ENCODE data around the gene U2AF1L4. TPM values are rescaled to one million over a fixed set of nuclear protein-coding genes. Genes with fewer than 3 reads are reported as not detected.

The U2AF1L4 gene
- total RNA-seq, 2 experiments from 2014 or later = 24.9 to 26.6 TPM

DNA sequence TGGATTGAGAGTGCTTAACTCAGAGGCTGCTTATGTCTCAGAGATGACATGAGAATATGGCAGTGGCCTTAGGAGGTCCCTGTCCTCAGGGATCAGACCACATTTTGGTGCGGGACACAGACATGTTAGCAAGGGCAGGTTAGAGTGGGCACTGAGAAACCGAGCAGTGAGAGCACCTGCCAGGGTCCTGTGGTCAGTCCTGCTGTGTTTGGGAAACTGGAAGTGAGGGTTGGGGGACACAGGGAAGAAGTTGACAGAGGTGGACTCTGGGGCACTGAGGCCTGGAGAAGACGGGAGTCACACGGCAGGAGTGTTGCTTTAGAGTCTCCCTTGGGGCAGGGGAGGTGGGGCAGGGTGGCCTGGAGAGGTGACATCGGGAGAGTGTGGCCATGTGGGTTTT lies 10.3 kb downstream of the U2AF1L4 start:
- CTCF ChIA-PET = no interaction called here
- POLR2A ChIA-PET = interaction anchor here (0.5 to 1.2 kb wide), 2 partner anchors 16 to 19 kb away, joined by 3 to 4 read pairs; no protein-coding TSS in a partner anchor

DNA sequence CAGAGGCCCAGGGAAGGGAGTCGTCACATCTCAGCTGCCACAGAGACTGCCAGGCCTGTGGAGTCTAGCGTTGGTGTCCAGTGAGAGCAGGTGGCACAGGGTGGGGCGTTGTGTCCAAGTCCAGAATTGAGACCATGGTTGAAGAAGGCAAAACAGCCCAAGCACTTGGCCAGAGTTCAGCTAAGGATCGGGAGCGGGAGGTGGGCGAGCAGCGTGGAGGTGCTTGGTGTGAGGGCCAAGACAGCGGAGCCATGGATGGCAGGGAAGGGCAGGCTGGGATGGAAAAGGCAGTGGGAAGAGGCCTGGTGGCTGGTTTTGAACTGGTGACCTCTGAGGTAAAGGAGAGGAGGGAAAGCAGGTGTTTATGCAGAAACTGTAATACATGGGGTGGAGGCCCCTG lies 10.9 kb downstream of the U2AF1L4 start:
- ChIA-PET CTCF (interaction anchor here (1.1 kb wide), 1 partner anchor 39 kb away, joined by 6 read pairs; no protein-coding TSS in a partner anchor), POLR2A (interaction anchor here (1.2 kb wide), 1 partner anchor 16 kb away, joined by 4 read pairs; no protein-coding TSS in a partner anchor)

DNA sequence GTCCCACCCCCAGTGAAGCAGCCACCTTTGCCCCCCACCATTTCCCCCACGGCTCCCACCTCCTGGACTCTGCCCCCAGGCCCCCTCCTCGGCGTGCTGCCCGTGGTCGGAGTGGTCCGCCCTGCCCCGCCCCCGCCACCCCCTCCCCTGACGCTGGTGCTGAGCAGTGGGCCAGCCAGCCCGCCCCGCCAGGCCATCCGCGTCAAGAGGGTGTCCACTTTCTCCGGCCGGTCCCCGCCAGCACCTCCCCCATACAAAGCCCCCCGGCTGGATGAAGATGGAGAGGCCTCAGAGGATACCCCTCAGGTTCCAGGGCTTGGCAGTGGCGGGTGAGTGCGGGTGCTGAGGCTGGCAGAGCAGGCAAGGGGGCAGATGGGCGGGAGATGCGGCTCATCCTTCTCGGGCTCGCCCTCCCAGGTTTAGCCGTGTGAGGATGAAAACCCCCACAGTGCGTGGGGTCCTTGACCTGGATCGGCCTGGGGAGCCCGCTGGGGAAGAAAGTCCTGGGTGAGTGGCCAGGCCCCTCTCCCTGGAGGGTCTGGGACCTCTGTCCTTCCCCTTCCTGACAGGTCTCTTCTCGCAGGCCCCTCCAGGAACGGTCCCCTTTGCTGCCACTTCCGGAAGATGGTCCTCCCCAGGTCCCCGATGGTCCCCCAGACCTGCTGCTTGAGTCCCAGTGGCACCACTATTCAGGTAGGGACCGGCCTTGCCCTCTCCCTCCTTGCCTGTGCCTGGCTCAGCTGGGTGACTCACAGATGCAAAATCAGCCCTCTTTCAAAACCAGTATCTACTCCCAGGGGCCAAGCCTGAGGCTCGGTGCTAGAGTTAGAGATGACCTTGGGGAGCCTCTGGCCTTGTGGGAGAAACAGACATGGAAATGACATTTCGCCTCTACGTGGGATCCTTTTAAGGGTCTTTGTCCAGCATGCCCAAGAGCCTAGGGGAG lies 11.8 kb downstream of the U2AF1L4 start:
- CTCF ChIA-PET = interaction anchor here (1.1 kb wide), 1 partner anchor 39 kb away, joined by 6 read pairs; no protein-coding TSS in a partner anchor

DNA sequence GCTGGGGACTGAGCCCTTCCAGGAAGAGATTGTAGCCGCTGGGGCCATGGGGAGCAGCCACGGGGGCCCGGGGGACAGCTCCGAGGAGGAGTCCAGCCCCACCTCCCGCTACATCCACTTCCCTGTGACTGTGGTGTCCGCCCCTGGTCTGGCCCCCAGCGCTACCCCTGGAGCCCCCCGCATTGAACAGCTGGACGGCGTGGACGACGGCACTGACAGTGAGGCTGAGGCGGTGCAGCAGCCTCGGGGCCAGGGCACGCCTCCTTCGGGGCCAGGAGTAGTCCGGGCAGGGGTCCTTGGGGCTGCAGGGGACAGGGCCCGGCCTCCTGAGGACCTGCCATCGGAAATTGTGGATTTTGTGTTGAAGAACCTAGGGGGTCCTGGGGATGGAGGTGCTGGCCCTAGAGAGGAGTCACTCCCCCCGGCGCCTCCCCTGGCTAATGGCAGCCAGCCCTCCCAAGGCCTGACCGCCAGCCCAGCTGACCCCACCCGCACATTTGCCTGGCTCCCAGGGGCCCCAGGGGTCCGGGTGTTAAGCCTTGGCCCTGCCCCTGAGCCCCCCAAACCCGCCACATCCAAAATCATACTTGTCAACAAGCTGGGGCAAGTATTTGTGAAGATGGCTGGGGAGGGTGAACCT lies 12.6 kb downstream of the U2AF1L4 start:
- POLR2A ChIA-PET = interaction anchor here (0.6 kb wide), 1 partner anchor 12 kb away, joined by 3 read pairs; no protein-coding TSS in a partner anchor
- CTCF ChIA-PET = interaction anchor here (1.1 kb wide), 1 partner anchor 8 kb away, joined by 3 read pairs; no protein-coding TSS in a partner anchor

More for the DNA sequence above, 11.8 kb downstream of the U2AF1L4 start:
- POLR2A ChIA-PET = interaction anchor here (0.6 to 1.2 kb wide), 2 partner anchors 13 to 15 kb away, joined by 3 to 4 read pairs; no protein-coding TSS in a partner anchor

DNA sequence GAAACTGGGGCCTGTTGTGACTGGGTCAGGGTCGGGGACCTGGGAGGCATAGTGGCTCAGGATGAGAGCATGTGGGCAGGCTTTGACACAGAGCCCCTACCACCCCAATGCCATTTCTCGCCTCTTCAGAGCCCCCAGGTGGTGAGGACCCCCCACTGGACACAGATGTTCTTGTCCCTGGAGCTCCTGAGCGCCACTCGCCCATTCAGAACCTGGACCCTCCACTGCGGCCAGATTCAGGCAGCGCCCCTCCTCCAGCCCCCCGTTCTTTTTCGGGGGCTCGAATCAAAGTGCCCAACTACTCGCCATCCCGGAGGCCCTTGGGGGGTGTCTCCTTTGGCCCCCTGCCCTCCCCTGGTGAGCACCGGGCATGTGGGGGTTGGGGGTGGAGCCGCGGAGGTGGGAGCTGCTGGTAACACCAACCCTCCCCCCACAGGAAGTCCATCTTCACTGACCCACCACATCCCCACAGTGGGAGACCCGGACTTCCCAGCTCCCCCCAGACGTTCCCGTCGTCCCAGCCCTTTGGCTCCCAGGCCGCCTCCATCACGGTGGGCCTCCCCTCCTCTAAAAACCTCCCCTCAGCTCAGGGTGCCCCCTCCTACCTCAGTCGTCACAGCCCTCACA lies 13.3 kb downstream of the U2AF1L4 start:
- POLR2A ChIA-PET = no interaction called here
- CTCF ChIA-PET = interaction anchor here (1.1 kb wide), 1 partner anchor 9 kb away, joined by 3 read pairs; no protein-coding TSS in a partner anchor

DNA sequence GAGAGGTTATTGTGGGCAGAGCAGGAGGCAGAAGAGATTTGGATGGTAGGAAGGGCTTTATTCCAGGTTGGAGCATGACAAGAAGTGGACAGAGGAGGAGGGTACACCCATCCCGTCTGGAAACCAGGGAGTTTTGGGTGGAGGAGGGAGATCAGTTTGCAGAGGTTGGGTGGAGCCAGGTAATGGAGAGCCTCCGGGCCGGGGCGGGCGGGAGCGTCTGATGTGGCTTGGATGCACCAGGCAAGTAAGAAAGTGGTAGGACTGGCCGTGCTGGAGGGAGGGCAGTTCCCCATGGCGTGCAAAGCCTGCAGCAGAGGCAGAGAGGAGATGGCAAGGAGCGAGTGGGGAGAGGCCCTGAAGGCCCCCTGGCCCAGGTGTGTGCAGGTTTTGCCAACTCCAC lies 13.9 kb downstream of the U2AF1L4 start:
- CTCF ChIA-PET = interaction anchor here (1.1 kb wide), 1 partner anchor 9 kb away, joined by 3 read pairs; no protein-coding TSS in a partner anchor
- POLR2A ChIA-PET = no interaction called here

DNA sequence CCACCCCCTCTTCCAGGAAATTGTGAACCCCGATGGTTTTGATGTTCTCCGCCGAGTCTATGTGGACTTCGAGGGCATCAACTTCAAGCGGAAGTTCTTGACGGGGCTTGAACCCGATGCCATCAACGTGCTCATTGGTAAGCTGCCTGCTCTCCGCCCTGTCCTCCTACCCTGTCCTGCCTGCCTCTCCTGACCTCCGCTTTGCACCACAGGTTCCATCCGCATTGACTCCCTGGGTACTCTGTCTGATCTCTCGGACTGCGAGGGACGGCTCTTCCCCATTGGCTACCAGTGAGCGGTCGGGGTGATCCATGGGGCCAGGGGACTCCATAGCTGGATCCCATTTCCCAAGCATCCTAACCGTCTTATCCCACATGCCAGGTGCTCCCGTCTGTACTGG lies 14.9 kb downstream of the U2AF1L4 start:
- POLR2A ChIA-PET = interaction anchor here (1.7 kb wide), 1 partner anchor 9 kb away, joined by 3 read pairs; no protein-coding TSS in a partner anchor
- CTCF ChIA-PET = no interaction called here

DNA sequence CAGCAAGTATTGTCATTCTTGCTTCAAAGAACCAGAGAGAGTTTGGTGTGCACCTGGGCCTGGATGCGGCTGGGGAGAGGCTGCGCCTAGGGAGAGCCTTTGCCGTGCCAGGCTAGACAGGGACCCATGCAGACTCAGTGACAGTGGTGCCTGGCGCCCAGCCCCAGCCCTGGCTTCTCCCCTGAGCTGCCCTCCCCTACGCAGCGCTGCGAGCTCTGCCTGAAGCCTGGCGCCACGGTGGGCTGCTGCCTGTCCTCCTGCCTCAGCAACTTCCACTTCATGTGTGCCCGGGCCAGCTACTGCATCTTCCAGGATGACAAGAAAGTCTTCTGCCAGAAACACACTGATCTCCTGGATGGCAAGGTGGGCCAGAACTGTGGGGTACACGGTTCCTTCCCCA lies 15.5 kb downstream of the U2AF1L4 start:
- ChIA-PET CTCF (no interaction called here), POLR2A (interaction anchor here (1.7 kb wide), 1 partner anchor 8 kb away, joined by 3 read pairs; no protein-coding TSS in a partner anchor)

DNA sequence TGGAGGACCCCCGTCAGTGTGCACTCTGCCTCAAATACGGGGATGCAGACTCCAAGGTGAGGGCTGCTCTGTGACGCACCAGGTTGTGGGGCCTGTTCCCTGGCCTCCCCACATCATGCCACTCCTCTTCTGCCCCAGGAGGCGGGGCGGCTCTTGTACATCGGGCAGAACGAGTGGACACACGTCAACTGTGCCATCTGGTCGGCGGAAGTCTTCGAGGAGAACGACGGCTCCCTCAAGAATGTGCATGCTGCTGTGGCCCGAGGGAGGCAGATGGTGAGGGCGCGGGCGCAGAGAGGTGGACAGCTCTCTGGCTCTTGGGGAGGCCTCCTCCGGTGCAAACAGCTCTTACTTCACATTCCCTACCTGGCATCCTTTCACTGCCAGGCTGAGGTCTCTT lies 16.2 kb downstream of the U2AF1L4 start:
- ChIA-PET POLR2A (no interaction called here), CTCF (interaction anchor here (1.2 to 1.6 kb wide), 2 partner anchors 13 to 36 kb away, joined by 3 to 8 read pairs; partner anchors contain the start of gene IGFLR1)

DNA sequence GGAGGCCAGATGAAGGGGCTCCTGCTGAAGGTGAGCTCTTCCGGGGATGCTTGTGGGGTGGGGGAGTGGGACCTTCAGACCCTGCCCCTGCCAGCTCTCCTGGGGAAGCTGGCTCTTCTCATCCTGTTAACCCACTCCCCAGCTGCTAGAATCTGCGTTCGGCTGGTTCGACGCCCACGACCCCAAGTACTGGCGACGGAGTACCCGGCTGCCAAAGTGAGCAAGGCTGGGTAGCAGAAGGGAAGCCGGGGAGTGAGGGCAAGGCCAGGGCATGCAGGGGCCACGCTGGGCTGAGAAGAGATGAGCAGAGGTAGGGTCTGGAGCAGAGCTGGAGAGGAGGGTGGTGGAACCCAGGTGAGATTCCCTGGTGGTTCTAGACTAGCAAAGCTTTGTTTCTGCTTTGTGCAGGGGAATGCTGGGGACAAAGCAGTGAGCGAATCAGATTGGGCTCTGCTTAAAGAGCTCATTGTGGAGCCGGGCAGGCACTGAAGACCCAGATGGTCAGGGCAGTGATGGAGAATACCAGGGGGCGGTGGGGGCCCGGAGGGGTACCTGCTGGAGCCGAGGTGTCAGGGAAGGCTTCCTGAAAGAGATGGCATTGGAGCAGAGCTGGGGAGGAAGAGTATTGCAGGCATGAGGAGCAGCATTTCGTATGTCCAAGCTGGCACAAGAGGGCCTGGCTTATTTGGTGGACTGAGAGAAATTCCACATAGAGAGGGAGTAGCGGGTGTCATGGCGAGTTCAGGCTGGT lies 17.1 kb downstream of the U2AF1L4 start:
- ChIA-PET POLR2A (interaction anchor here (2.3 kb wide), 1 partner anchor 9 kb away, joined by 18 read pairs; no protein-coding TSS in a partner anchor), CTCF (interaction anchor here (1.2 to 1.9 kb wide), 3 partner anchors 14 to 35 kb away, joined by 3 to 8 read pairs (median 5); partner anchors contain the start of gene IGFLR1)

DNA sequence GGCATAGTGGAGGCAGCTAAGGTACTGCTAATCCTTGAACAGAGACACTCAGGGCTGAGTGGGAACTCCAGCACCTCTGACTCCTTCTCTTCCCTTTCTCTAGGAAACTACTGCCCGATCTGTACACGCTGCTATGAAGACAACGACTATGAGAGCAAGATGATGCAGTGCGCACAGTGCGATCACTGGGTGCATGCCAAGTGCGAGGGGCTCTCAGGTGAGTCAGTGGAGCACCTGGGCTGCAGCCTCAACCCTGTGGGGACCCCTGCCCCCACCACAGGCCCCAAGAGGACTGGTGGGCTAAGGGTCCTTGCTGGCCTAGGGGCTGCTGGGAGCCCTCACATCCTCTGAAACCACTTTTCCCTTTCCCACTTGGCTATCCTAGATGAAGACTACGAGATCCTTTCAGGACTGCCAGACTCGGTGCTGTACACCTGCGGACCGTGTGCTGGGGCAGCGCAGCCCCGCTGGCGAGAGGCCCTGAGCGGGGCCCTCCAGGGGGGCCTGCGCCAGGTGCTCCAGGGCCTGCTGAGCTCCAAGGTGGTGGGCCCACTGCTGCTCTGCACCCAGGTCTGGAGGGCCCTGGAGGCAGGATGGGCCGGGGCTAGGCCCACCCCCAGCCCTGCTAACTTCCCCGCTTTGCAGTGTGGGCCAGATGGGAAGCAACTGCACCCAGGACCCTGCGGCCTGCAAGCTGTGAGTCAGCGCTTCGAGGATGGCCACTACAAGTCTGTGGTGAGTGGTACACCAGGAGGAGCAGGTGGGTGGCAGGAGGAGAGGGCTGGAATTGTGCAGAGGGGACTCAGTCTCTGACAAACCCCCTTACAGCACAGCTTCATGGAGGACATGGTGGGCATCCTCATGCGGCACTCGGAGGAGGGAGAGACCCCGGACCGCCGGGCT lies 17.9 kb downstream of the U2AF1L4 start:
- ChIA-PET POLR2A (interaction anchor here (2.3 kb wide), 1 partner anchor 10 kb away, joined by 18 read pairs; no protein-coding TSS in a partner anchor), CTCF (interaction anchor here (1.2 to 1.9 kb wide), 3 partner anchors 15 to 35 kb away, joined by 3 to 8 read pairs (median 5); partner anchors contain the start of gene IGFLR1)

DNA sequence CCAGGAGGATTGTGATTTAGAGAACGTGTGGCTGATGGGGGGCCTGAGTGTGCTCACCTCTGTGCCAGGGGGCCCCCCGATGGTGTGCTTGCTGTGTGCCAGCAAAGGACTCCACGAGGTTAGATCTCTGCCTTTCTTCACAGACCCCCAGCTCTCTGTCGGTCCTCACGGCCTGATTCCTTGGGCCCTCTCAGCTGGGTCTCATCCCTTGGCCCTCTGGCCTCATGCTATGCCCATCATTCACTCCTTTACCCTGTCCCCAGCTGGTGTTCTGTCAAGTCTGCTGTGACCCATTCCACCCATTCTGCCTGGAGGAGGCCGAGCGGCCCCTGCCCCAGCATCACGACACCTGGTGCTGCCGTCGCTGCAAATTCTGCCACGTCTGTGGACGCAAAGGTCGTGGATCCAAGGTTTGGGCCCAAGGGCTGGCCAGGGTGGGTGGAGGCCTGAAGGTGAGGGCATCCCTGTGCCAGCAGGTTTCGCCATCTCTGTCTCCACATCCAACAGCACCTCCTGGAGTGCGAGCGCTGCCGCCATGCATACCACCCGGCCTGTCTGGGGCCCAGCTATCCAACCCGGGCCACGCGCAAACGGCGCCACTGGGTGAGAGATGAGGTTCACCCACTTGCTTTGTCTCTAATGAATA lies 19.9 kb downstream of the U2AF1L4 start:
- POLR2A ChIA-PET = interaction anchor here (1.4 kb wide), 1 partner anchor 15 kb away, joined by 4 read pairs; no protein-coding TSS in a partner anchor
- CTCF ChIA-PET = no interaction called here

DNA sequence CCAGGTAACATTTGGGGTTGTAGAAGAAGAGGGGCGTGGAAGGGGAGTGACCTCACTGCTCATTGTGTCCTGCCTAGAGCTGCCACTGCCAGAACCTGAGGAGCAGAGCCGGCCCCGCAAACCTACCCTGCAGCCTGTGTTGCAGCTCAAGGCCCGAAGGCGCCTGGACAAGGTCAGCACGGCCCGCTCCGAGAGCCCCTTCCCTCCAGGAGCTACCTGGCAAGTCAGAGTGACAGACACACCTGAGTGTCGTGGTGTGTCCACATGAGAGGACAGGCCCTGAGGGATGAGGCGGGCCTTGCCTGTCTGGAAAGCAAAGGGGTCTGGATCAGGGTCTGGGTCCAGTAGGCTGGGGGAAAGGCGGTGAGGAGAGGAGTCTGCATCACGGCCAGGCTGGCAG lies 20.7 kb downstream of the U2AF1L4 start:
- POLR2A ChIA-PET = no interaction called here
- CTCF ChIA-PET = interaction anchor here (1.3 kb wide), 1 partner anchor 19 kb away, joined by 8 read pairs; no protein-coding TSS in a partner anchor

DNA sequence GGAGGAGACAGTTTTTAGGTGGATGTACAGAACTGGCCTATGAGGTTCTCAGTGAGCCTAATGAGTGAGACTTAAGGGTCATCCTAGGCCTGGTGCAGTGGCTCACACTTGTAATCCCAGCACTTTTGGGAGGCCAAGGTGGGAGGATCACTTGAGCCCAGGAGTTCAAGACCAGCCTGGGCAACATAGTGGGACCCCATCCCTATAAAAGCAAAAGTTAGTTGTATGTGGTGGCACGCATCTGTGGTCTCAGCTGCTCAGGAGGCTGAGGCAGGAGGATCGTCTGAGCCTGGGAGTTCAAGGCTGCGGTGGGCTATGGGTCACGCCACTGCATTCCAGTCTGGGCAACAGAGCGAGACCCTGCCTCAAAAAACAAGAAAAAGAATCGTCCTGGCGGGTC lies 21.1 kb downstream of the U2AF1L4 start:
- CTCF ChIA-PET = interaction anchor here (1.3 kb wide), 1 partner anchor 20 kb away, joined by 8 read pairs; no protein-coding TSS in a partner anchor
- POLR2A ChIA-PET = interaction anchor here (1.3 kb wide), 1 partner anchor 13 kb away, joined by 5 read pairs; no protein-coding TSS in a partner anchor

DNA sequence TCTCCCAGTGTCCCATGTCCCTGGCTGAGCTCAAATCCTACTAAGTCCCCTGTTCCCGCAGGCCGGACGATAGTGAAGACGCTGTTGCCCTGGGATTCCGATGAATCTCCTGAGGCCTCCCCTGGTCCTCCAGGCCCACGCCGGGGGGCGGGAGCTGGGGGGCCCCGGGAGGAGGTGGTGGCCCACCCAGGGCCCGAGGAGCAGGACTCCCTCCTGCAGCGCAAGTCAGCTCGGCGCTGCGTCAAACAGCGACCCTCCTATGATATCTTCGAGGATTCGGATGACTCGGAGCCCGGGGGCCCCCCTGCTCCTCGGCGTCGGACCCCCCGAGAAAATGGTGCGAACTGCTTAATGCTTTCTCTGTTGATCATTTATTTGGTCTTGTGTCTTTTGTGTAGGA lies 21.5 kb downstream of the U2AF1L4 start:
- ChIA-PET CTCF (interaction anchor here (0.6 to 1.3 kb wide), 3 partner anchors 16 to 97 kb away, joined by 4 to 8 read pairs (median 5); no protein-coding TSS in a partner anchor), POLR2A (interaction anchor here (1.3 kb wide), 1 partner anchor 14 kb away, joined by 5 read pairs; no protein-coding TSS in a partner anchor)

DNA sequence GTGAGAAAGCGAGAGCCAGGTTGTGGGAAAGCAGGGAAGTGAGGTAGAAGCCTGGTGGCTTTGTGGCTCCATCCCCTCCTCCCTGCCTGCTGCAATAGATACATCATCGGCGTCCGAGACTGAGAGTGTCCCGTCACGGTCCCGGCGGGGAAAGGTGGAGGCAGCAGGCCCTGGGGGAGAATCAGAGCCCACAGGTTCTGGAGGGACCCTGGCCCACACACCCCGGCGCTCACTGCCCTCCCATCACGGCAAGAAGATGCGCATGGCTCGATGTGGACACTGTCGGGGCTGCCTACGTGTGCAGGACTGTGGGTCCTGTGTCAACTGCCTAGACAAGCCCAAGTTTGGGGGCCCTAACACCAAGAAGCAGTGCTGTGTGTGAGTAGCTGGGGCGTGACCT lies 22.3 kb downstream of the U2AF1L4 start:
- POLR2A ChIA-PET = interaction anchor here (1.3 kb wide), 1 partner anchor 15 kb away, joined by 5 read pairs; no protein-coding TSS in a partner anchor
- CTCF ChIA-PET = interaction anchor here (0.6 to 1.1 kb wide), 2 partner anchors 17 to 98 kb away, joined by 4 to 5 read pairs; no protein-coding TSS in a partner anchor
